BJ (cell line): ENCODE results near the gene MCRIP2. TPM values are rescaled to one million over a fixed set of nuclear protein-coding genes. Genes with fewer than 3 reads are reported as not detected.

Source experiments
- CTCF ChIA-PET: fragments of 350-600 bp; formaldehyde crosslinking; extraction: SDS; loops from one replicate; lab custom pipeline; 2021; ENCODE audit warnings: antibody characterized with exemption, inconsistent platforms; lab: Yijun Ruan, JAX
- POLR2A ChIA-PET: fragments of 300-600 bp; sonication (Branson Sonifier 250); formaldehyde crosslinking; extraction: SDS; loops from one replicate; lab custom pipeline; 2021; ENCODE audit warnings: antibody characterized with exemption; lab: Charles Lee
- DNase-seq: peaks from one replicate; pipeline ENCODE4 v3.0.0-alpha.2; 2011; ENCODE audit warnings: low read depth
- H3K27me3 ChIP-seq: 2 replicates; pipeline ENCODE4 v1.6.0; 2011; ENCODE audit warnings: low read length; ENCODE audit not compliant: control insufficient read depth, insufficient read depth
- H3K36me3 ChIP-seq: 2 replicates; pipeline ENCODE4 v1.5.1; 2011; ENCODE audit warnings: low read length; ENCODE audit not compliant: control insufficient read depth, insufficient read depth
- H3K4me3 ChIP-seq: 2 replicates; pipeline ENCODE4 v1.5.1; 2011; ENCODE audit warnings: low read depth, mild to moderate bottlenecking, control low read depth, low read length
- CTCF ChIP-seq: IDR thresholded peaks from 2 replicates; pipeline ENCODE4 v1.5.1; 2011; ENCODE audit warnings: low read depth, mild to moderate bottlenecking, control low read depth, inconsistent platforms, low read length, moderate library complexity; ENCODE audit not compliant: insufficient read depth
- polyA plus RNA-seq: library from polyadenylated mRNA; depleted of rRNA; stranded (reverse); fragments of >200 nt; gene quantifications from 2 replicates; pipeline ENCODE4 v1.2.3, GENCODE V29; 2011

The MCRIP2 gene
- polyA plus RNA-seq, 1 experiment: 16.5 TPM

GRCh38 chr16:667780-668518 lies 26.3 kb downstream of the MCRIP2 start, which contains the start of gene RHOT2:
Gene RHOT2 (plus strand): TSS chr16:668132. CDS start chr16:668200, 68 bp downstream.
- ChIA-PET CTCF (interaction anchor here (0.7 to 3.1 kb wide), 4 partner anchors 8 to 1190 kb away, joined by 3 to 20 read pairs (median 4); partner anchors contain the start of genes RHBDL1, STUB1 and WDR24), POLR2A (no interaction called here)
- peaks cover 32% of the 10 kb centered on the region for H3K36me3 ChIP-seq
- H3K4me3 ChIP-seq: peak within 1 kb of the TSS; percentile 99
- no peaks in the 10 kb centered on the region for H3K27me3 ChIP-seq
- no peak for DNase-seq
- TF ChIP-seq CTCF: peak; percentile 40

GRCh38 chr16:668519-669171 lies 27.0 kb downstream of the MCRIP2 start:
- TF ChIP-seq CTCF: no peak
- peak overlapping the region; percentile 99 for H3K4me3 ChIP-seq
- no peak for DNase-seq
- ChIA-PET CTCF (interaction anchor here (0.7 to 3.1 kb wide), 3 partner anchors 8 to 1189 kb away, joined by 3 to 20 read pairs (median 6); partner anchors contain the start of genes RHBDL1 and STUB1), POLR2A (no interaction called here)
- H3K36me3 ChIP-seq: peaks cover 39% of the 10 kb centered on the region
- H3K27me3 ChIP-seq: no peaks in the 10 kb centered on the region

DNA sequence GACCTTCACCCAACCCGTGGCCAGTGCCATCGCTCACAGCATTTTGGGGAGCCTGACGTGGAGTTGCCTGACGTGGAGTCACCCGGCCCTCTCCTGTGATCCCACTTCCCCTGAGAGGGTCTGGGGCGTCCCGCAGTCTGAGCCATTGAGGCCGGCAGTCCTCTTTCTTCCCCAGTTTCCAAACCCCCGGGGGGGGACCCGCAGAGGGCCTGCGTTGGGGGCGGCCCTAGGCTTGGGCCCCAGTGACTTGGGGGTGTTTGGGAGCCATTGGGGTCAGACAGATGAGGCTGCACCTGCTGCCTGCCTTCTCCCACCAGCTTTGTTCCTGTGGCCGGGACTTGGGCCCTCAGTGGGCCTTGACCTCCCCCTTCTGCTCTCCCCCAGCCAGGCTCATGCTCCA lies 28.0 kb downstream of the MCRIP2 start:
- peaks cover 41% of the 10 kb centered on the region for H3K36me3 ChIP-seq
- no peaks in the 10 kb centered on the region for H3K27me3 ChIP-seq
- ChIA-PET CTCF (no interaction called here), POLR2A (no interaction called here)
- DNase-seq: no peak
- H3K4me3 ChIP-seq: no peak overlapping the region
- TF ChIP-seq CTCF: no peak

- no peak for DNase-seq
- ChIA-PET CTCF (interaction anchor here (0.5 to 0.6 kb wide), 2 partner anchors 9 to 27 kb away, joined by 3 to 6 read pairs; partner anchors contain the start of gene STUB1), POLR2A (no interaction called here)
- no peak for TF ChIP-seq CTCF
- Histone ChIP-seq H3K4me3 (no peak overlapping the region), H3K36me3 (peaks cover 41% of the 10 kb centered on the region), H3K27me3 (no peaks in the 10 kb centered on the region)
These were observed 29.1 kb downstream of the MCRIP2 start for GRCh38 chr16:670485-671352.
